GM12878 (cell line): ENCODE measurements around the gene TMCC2. TPM values are rescaled to one million over a fixed set of nuclear protein-coding genes. Genes with fewer than 3 reads are reported as not detected.

ENCODE experiments used
- ATAC-seq: fragments of 200-7000 bp; cut with Tn5 transposase; 3 replicates; pipeline ENCODE4 v1.9.1; 2020; ENCODE audit warnings: mild to moderate bottlenecking, moderate library complexity
- BruUV-seq: library from RNA; stranded (reverse); fragments of 400-500 nt; replicated peaks from 2 replicates; lab custom pipeline; 2021; lab: Mats Ljungman, UMichigan
- CTCF ChIA-PET: fragments of 300-600 bp; sonication (Branson Sonifier 250); formaldehyde crosslinking; extraction: SDS; loops from one replicate; lab custom pipeline; 2021; ENCODE audit warnings: inconsistent platforms; lab: Yijun Ruan, JAX
- POLR2A ChIA-PET: fragments of 350-600 bp; formaldehyde crosslinking; extraction: SDS; loops from one replicate; lab custom pipeline; 2021; ENCODE audit warnings: inconsistent platforms; lab: Charles Lee
- RAD21 ChIA-PET: fragments of 300-600 bp; sonication (Branson Sonifier 250); formaldehyde crosslinking; loops from one replicate; lab custom pipeline; 2023; ENCODE audit warnings: antibody characterized with exemption; ENCODE audit not compliant: unreplicated experiment; lab: Charles Lee
- SMC1A ChIA-PET: fragments of 300-600 bp; sonication (Branson Sonifier 250); formaldehyde crosslinking; loops from one replicate; lab custom pipeline; 2023; ENCODE audit not compliant: unreplicated experiment, uncharacterized antibody; lab: Charles Lee
- DNase-seq: peaks from one replicate; pipeline ENCODE4 v3.0.0-alpha.2; 2011; ENCODE audit warnings: low read depth, low spot score
- FAIRE-seq: peaks from 3 replicates; lab custom pipeline; 2011; peaks lifted over from hg19 to GRCh38; lab: Jason Lieb, UNC
- H2AFZ ChIP-seq: 2 replicates; pipeline ENCODE4 v1.6.0; 2011; ENCODE audit warnings: low read depth, low read length, control low read depth; ENCODE audit not compliant: control insufficient read depth
- H3K27ac ChIP-seq: 2 replicates; pipeline ENCODE4 v1.5.1; 2011; ENCODE audit warnings: control low read depth; ENCODE audit not compliant: control insufficient read depth, insufficient read depth
- H3K27me3 ChIP-seq, 2 experiments: replicated peaks in 1 of 2; 2 replicates each; pipeline versions ENCODE4 v1.6.0 to v1.6.1; 2011; ENCODE audit warnings: low read length in 1 of 2; ENCODE audit not compliant: control insufficient read depth in 2 of 2, insufficient read depth in 2 of 2
- H3K36me3 ChIP-seq, 2 experiments: 2 replicates each; pipeline ENCODE4 v1.5.1; 2011; ENCODE audit warnings: low read length in 1 of 2; ENCODE audit not compliant: control insufficient read depth in 2 of 2, insufficient read depth in 2 of 2
- H3K4me1 ChIP-seq: 2 replicates; pipeline ENCODE4 v1.6.1; 2011; ENCODE audit warnings: mild to moderate bottlenecking, low read length, moderate library complexity, mixed read lengths; ENCODE audit not compliant: control insufficient read depth, insufficient read depth
- H3K4me2 ChIP-seq: 2 replicates; pipeline ENCODE4 v1.6.0; 2011; ENCODE audit warnings: control low read depth; ENCODE audit not compliant: control insufficient read depth, insufficient read depth
- H3K4me3 ChIP-seq: fragments of 200-600 bp; sonication (generic); 2 replicates; pipeline ENCODE4 v1.5.1; 2016
- H3K79me2 ChIP-seq: 2 replicates; pipeline ENCODE4 v1.6.0; 2011; ENCODE audit warnings: low read length; ENCODE audit not compliant: control insufficient read depth, insufficient read depth
- H3K9ac ChIP-seq: 2 replicates; pipeline ENCODE4 v1.8.0; 2011; ENCODE audit warnings: low read length, control low read depth, mixed read lengths; ENCODE audit not compliant: control insufficient read depth, insufficient read depth
- H3K9me3 ChIP-seq: replicated peaks from 3 replicates; pipeline ENCODE4 v1.5.1; 2011; ENCODE audit warnings: mild to moderate bottlenecking, low read length; ENCODE audit not compliant: control insufficient read depth, insufficient read depth
- H4K20me1 ChIP-seq: 2 replicates; pipeline ENCODE4 v1.6.0; 2011; ENCODE audit not compliant: control insufficient read depth, insufficient read depth
- BCLAF1 ChIP-seq: fragments of 450-650 bp; IDR thresholded peaks from 2 replicates; pipeline ENCODE4 v1.6.1; 2017; ENCODE audit warnings: antibody characterized with exemption, mild to moderate bottlenecking, moderate library complexity
- CHD2 ChIP-seq: IDR thresholded peaks from 2 replicates; pipeline ENCODE4 v1.6.1; 2011; ENCODE audit warnings: low read depth, low read length, improper control_type of control experiment, borderline replicate concordance
- CREB1 ChIP-seq: IDR thresholded peaks from 2 replicates; pipeline ENCODE4 v1.6.1; 2012; ENCODE audit warnings: low read depth, mild to moderate bottlenecking, inconsistent platforms
- E4F1 ChIP-seq: fragments of 450-650 bp; IDR thresholded peaks from 2 replicates; pipeline ENCODE4 v1.6.1; 2018; ENCODE audit warnings: borderline replicate concordance, mild to moderate bottlenecking; ENCODE audit not compliant: partially characterized antibody
- EP300 ChIP-seq, 2 experiments: fragments of 150-350 bp in 1 of 2; IDR thresholded peaks; 2 replicates each; pipeline ENCODE4 v1.6.1; 2011 to 2012; ENCODE audit warnings: low read depth in 2 of 2, low read length in 2 of 2, borderline replicate concordance in 1 of 2, improper control_type of control experiment in 1 of 2, inconsistent platforms in 1 of 2; ENCODE audit not compliant: control insufficient read depth in 1 of 2
- HDGF ChIP-seq: fragments of 450-650 bp; IDR thresholded peaks from 2 replicates; pipeline ENCODE4 v1.6.1; 2016; ENCODE audit warnings: antibody characterized with exemption
- KLF5 ChIP-seq: fragments of 450-650 bp; IDR thresholded peaks from 2 replicates; pipeline ENCODE4 v1.6.1; 2014; ENCODE audit warnings: mild to moderate bottlenecking; ENCODE audit not compliant: partially characterized antibody
- PKNOX1 ChIP-seq: fragments of 450-650 bp; IDR thresholded peaks from 2 replicates; pipeline ENCODE4 v1.6.1; 2016; ENCODE audit warnings: mild to moderate bottlenecking
- POLR2A ChIP-seq: IDR thresholded peaks from 2 replicates; pipeline ENCODE4 v1.6.1; 2011; ENCODE audit warnings: low read depth, mild to moderate bottlenecking, low read length
- SIN3A ChIP-seq: IDR thresholded peaks from 2 replicates; pipeline ENCODE4 v1.6.1; 2012; ENCODE audit warnings: low read depth, low read length, improper control_type of control experiment
- SP1 ChIP-seq: IDR thresholded peaks from one replicate; pipeline ENCODE4 v1.6.1; 2011; ENCODE audit warnings: low read depth, low read length
- TCF7 ChIP-seq: IDR thresholded peaks from 2 replicates; pipeline ENCODE4 v1.6.1; 2014; ENCODE audit warnings: antibody characterized with exemption, borderline replicate concordance
- ZNF274 ChIP-seq: IDR thresholded peaks from one replicate; pipeline ENCODE4 v1.8.0; 2011; ENCODE audit not compliant: insufficient read length, insufficient read depth
- whole genome bisulfite sequencing: methylation state at CpG from one replicate; pipeline ENCODE4 v1.1.6; 2016; ENCODE audit warnings: low lambda C conversion rate; ENCODE audit not compliant: insufficient replicate concordance, insufficient coverage; ENCODE audit errors: missing lambda C conversion rate; 5-methylcytosine and 5-hydroxymethylcytosine counted together
- in situ Hi-C: fragments of 300-500 bp; cut with MboI; formaldehyde crosslinking; loops from 9 replicates; pipeline ENCODE4 v1.14.3; 2018; ENCODE audit warnings: mixed read lengths
- intact Hi-C: fragments of 100-400 bp; cut with micrococcal nuclease; formaldehyde crosslinking; loops from one replicate; pipeline ENCODE4 v1.14.2; 2022; ENCODE audit not compliant: unreplicated experiment
- polyA plus RNA-seq, 11 experiments: library from polyadenylated mRNA; depleted of rRNA in 4 of 11; unstranded in 6 of 11; stranded (reverse) in 5 of 11; fragments of >200 nt; fragmentation: Nextera tagmentation in 4 of 11; fragmentation: Illumina TruSeq in 1 of 11; extraction: Ambion mirVana in 4 of 11; extraction: Trizol in 1 of 11; gene quantifications; 1 replicate in 1 of 11; 2 replicates in 10 of 11; pipeline versions ENCODE4 v1.2.1 to v1.2.3, GENCODE V29; 2011 to 2016; ENCODE audit warnings: inconsistent platforms in 2 of 11, missing spikeins in 2 of 11, low read depth in 1 of 11
- total RNA-seq, 4 experiments: library from RNA; depleted of rRNA in 3 of 4; stranded (reverse); fragments of >200 nt in 3 of 4; fragmentation: Illumina TruSeq in 1 of 4; extraction: Trizol in 1 of 4; gene quantifications; 2 replicates each; pipeline versions ENCODE4 v1.2.1 to v1.2.3, GENCODE V29; 2013 to 2021
- TF ChIP-seq, protein P1 (sequence below): IDR thresholded peaks from 2 replicates; pipeline ENCODE4 v1.6.1; 2012; ENCODE audit warnings: low read depth, low read length, improper control_type of control experiment

TMCC2 gene
- total and polyA plus RNA-seq, 10 of the 15 experiments (the other 5 are each of a cell fraction or from before 2014, with no cell fraction given) = 0.06 to 2.3 (median 0.76) TPM

DNA sequence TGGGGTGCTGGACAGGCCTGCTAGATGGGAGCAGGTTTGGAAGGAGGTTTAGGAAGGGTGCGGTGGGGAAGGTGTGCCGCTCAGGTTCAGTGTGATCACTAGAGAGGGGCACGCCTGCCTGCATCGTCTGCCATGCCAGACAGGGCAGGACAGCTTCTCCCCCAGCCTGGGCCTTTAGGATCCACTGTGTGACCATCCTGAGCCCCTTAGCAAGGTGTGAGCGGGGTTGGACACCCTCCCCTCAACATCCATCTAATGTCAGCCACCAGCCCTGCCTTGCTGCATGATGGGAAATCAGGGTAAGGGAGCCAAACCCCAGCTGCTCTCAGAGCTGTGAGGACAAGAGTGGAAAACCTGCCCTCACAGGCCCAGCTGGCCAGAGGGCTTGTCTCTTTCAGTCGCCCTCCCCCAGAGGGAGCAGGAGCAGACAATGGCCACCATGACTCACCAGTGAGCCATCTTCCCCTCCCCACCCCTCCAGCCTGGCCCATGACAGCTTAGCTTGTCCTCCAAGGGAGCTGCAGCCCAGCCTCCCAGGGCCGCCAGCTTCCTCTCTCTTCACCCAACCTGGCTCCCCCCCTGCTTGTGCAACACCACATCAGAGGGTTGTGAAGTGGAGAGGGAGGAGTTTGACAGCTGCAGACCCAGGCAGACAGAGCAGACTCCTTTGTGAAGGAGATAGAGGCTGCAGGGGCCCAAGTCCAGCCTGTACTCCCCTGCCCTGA, 56.8 kb downstream of the TMCC2 start:
- ChIA-PET SMC1A (interaction anchor here (0.9 to 25.9 kb wide), 8 partner anchors 10 to 200 kb away, joined by 3 to 1445 read pairs (median 4); partner anchors contain the start of gene NUAK2), POLR2A (interaction anchor here (0.6 to 9.0 kb wide), 9 partner anchors 10 to 345 kb away, joined by 3 to 151 read pairs (median 11); partner anchors contain the start of gene NUAK2), RAD21 (interaction anchor here (1.0 to 9.4 kb wide), 8 partner anchors 10 to 240 kb away, joined by 3 to 527 read pairs (median 13); partner anchors contain the start of gene NUAK2), CTCF (interaction anchor here (0.7 to 59.5 kb wide), 4 partner anchors 14 to 66 kb away, joined by 3 to 2333 read pairs (median 1171); partner anchors contain the start of gene NUAK2)
- Histone ChIP-seq H4K20me1 (no peaks in the 10 kb centered on the region; the same call in 1 of the 2 replicates), H3K27me3 (no peaks in the 10 kb centered on the region; a peak in 1 of 4 replicates), H3K27ac (no peak overlapping the region), H3K4me1 (peaks cover 64% of the 10 kb centered on the region), H3K79me2 (no peaks in the 10 kb centered on the region), H3K9me3 (no peaks in the 10 kb centered on the region), H3K4me2 (peak overlapping the region; percentile 71), H2AFZ (peak overlapping the region; percentile 24; the same call in 1 of the 2 replicates), H3K36me3 (no peaks in the 10 kb centered on the region), H3K4me3 (0 out of 2 replicates have a peak overlapping the region, but pooled peaks have one; percentile 32), H3K9ac (peak overlapping the region; percentile 28; the same call in 1 of the 2 replicates)
- 80% methylated on average over 7 of the region's 7 CpGs for WGBS
- ATAC-seq (peak; percentile 61), FAIRE-seq (peak; percentile 47), DNase-seq (no peak)
- BruUV-seq = no TSS peak
- in situ Hi-C loops = loop anchor here (5.0 kb wide), 2 partner anchors 38 to 768 kb away; partner anchors contain the start of genes NUAK2 and RHEX
- intact Hi-C loops = loop anchor here (1.0 to 10.0 kb wide), 4 partner anchors 29 to 773 kb away; partner anchors contain the start of genes ELK4 and NUAK2
- TF ChIP-seq TCF7 = peak; percentile 92
- peak; percentile 33 to 42; a peak in 1 of 4 replicates for TF ChIP-seq EP300 (IDR thresholded peaks at IDR 0.05; ENCODE audit: borderline replicate concordance in 1 of 2, control insufficient read depth in 1 of 2, low read depth in 2 of 2, low read length in 2 of 2)
- 0 out of 2 replicates have a peak, but pooled peaks have one; percentile 29 for TF ChIP-seq POLR2A
- TF ChIP-seq, protein P1, sequence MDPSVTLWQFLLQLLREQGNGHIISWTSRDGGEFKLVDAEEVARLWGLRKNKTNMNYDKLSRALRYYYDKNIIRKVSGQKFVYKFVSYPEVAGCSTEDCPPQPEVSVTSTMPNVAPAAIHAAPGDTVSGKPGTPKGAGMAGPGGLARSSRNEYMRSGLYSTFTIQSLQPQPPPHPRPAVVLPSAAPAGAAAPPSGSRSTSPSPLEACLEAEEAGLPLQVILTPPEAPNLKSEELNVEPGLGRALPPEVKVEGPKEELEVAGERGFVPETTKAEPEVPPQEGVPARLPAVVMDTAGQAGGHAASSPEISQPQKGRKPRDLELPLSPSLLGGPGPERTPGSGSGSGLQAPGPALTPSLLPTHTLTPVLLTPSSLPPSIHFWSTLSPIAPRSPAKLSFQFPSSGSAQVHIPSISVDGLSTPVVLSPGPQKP = no peak
- TF ChIP-seq HDGF = peak; percentile 98
- peak; percentile 57; the same call in 1 of the 2 replicates for TF ChIP-seq CHD2
- TF ChIP-seq KLF5 = no peak
- no peak for TF ChIP-seq E4F1
- TF ChIP-seq PKNOX1 = peak; percentile 69
- TF ChIP-seq CREB1 = peak; percentile 37; the same call in 1 of the 2 replicates
- peak; percentile 29; the same call in 1 of the 2 replicates for TF ChIP-seq SIN3A
- no peak for TF ChIP-seq BCLAF1
- no peak for TF ChIP-seq ZNF274
- TF ChIP-seq SP1 = no peak
